Stimulated activated CD4-positive, alpha-beta T cell treated with anti-CD3 and anti-CD28 coated beads, Interleukin-12 subunit alpha, Interleukin-12 subunit beta, amount 100 ng/mL, for 48 hours (primary cell): Measurements from ENCODE around the gene TMEM256.
A peak's percentile ranks its signal among the peaks of the same experiment; 100 is the strongest.

Experiments
- DNase-seq, 3 donors: peaks; one replicate each; pipeline ENCODE4 v3.0.0-alpha.2; 2020; ENCODE audit warnings: low read depth in 2 of 3, low spot score in 1 of 3

The TMEM256 gene

DNA sequence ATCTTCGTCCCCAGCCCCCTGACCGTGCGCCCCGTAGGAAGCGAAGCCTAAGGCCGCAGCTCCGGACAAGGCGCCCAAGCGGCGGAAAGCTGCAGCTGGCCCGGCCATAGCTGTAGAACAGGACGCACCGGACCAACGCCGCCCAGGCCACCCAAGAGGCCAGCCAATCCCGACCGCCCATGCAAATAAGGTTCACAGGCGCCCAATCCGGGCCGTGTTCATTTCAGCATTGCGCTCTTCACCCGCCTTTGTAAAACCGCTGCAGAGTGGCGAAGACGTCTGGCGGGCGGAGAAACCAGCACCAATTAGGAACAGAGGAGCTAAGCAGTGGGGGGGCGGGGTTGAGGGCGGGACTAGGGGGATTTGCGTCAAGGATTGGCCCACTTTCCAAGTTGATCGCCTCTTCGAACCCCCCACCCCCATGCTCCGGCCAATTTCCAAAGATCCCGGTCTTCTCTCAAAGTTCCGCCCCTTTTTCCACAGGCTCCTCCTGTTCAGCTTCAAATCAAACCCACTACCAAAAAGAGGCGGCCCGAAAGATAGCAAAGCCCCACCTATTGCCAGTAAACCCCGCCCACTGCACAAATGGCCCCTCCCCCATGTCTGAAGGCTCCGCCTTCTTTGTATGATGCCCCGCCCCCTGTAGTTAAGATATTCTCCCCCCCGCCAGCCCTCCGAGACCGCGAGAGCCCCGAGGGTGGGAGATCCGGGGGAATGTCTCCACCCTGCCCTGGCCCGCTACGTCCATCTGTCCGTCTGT is at the start of gene TMEM256:
Gene TMEM256, minus strand, starts transcription at position 121 of the 760 bp plus-strand sequence. Its CDS starts 13 bp downstream, at position 108.
- peak; percentile 93 to 95 (median 95) for DNase-seq

DNA sequence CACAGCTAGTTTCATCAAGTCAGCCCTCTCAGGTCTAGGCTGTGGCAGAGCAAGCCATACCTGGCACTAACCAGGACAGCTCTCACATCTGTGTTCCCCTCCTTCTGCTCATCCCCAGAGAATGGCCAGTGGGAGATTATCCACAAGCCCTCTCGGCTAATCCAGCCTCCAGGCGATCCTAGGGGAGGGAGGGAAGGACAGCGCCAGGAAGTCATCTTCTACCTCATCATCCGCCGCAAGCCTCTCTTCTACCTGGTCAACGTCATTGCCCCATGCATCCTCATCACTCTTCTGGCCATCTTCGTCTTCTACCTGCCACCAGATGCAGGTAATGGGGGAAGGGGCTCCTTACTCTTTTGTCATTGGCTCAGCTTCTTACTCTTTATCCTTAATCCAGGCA is 44.6 kb upstream of the TMEM256 start:
- no peak for DNase-seq

GRCh38 chr17:7445619-7445968 is 41.7 kb upstream of the TMEM256 start:
- DNase-seq, result no peak

DNA sequence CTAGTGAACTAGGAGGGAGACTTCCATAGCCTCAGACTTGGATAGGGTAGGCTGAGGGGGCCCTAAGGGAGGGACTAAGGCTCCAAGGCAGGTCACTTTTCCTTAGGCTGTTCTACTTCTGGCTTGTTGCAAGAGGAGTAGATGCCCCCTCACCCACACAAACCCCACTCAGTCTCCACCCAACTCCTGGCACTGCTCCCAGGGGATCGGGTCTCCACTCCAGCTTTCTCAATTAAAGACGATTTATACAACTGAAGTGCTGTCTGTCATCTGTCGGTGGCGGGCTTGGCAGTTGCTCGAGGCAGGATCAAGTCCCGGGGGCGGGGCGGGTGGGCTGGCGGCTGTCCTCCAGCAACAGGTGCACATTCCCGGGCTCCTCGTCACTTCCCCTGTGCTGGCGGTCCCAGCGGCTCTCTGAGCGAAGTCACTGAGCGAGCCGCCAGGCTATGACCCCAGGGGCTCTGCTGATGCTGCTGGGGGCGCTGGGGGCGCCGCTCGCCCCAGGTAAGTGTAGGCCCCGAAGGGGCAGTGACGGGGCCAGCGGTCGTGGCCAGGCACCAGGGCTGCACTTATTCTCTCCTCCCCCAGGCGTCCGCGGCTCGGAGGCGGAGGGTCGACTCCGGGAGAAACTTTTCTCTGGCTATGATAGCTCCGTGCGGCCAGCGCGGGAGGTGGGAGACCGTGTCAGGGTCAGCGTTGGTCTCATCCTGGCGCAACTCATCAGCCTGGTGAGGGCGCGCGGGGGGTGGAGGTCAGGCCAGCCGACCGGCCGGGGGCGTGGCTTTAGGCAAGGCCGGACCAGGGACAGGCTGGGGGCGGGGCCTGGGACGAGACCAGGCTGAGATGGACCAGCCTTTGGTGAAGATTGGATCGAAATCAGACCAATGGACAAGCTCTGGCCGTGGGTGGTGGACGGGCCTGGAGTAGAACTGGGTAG is 41.1 kb upstream of the TMEM256 start, which contains the start of gene CHRNB1:
Gene CHRNB1, plus strand, starts transcription at position 380 of the 937 bp plus-strand sequence. Its CDS starts 67 bp downstream, at position 447.
- no peak for DNase-seq

DNA sequence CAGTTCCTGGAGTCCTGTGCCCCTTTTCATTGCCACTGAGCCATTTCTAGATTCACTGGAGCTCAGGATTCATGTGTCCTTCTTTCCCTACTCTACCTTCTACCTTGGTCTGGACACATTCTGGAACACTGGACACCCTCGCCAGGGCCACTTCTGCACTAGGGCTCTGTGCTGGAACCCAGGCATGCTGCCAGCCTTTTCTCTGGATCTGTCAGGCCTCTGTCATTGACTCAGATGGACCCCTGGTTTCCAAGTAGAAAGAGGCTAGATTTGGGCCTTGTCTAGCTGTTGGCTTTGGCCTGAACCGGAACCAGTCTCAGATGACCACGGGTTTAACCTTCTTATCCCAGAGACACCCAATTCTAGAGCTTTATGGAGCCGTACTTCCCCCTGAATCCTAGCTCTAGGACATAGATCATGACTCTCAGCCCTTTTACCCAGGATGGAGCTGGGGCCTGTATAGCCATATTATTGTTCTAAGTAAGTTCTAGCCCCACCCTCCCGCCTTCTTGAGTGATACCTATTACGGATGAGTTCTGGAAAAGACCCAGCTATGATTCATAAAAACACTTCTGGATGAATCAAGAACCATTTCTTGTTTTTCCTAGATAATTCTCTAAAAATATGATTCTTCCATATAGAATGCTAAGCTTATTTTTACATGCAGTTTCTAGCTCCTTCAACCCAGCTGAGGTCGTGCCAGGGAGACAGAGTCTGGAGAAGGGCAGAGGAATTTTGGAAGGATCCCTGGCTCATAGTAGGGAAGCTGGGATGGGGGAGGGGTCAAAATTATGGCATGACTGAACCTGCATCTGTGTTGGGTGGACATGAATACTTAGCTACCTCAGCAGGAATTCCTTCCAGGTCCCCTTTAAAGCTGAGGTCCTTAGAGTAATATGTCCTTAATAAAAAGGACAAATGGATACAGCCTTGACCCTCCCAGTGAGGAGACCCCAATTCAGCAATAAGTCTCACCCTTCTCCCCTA is 39.9 kb upstream of the TMEM256 start:
- DNase-seq, result no peak

GRCh38 chr17:7442142-7442541 is 38.2 kb upstream of the TMEM256 start:
- DNase-seq, result no peak

DNA sequence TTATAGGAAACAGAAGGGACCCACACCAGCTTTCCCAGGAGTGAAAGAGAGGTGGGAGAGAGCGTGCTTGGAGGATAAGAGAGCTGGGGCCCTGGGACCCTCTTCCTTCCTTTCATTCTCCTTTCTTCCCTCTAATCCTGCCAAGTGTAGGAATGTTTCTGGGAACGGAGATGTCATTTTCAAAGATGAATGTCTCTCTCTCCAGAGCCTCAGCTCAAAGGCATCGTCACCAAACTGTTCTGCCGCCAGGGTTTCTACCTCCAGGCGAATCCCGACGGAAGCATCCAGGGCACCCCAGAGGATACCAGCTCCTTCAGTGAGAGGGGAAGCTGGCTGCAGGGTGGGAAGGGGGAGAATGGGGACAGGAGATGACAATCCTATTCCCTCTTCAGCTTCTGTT is 37.4 kb upstream of the TMEM256 start:
- no peak for DNase-seq

DNA sequence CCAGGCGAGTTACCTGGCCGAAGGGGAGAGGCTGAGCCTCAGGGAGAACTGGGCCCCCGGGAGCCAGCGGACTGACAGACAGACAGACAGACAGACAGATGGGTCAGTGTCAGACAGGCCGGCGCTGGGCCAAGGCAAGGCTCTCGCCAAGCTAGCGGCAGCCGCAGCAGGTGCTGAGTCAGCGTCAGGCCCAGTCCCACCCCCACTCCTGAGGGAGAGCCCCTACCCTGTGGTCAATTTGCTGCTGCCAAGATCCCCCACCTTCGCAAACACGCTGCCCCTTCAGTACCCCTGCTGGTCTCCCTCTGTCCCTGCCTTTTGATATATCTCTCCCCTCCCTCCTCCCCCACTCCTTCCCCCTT is 36.9 kb upstream of the TMEM256 start:
- DNase-seq, result no peak

GRCh38 chr17:7440113-7440833 is 36.4 kb upstream of the TMEM256 start:
- no peak for DNase-seq

- no peak for DNase-seq
Observed at GRCh38 chr17:7439462-7440112, 35.7 kb upstream of the TMEM256 start, which contains the start of gene FGF11. TSS of gene FGF11 (plus strand) at chr17:7439512. CDS start at chr17:7439621, 109 bp downstream.

DNA sequence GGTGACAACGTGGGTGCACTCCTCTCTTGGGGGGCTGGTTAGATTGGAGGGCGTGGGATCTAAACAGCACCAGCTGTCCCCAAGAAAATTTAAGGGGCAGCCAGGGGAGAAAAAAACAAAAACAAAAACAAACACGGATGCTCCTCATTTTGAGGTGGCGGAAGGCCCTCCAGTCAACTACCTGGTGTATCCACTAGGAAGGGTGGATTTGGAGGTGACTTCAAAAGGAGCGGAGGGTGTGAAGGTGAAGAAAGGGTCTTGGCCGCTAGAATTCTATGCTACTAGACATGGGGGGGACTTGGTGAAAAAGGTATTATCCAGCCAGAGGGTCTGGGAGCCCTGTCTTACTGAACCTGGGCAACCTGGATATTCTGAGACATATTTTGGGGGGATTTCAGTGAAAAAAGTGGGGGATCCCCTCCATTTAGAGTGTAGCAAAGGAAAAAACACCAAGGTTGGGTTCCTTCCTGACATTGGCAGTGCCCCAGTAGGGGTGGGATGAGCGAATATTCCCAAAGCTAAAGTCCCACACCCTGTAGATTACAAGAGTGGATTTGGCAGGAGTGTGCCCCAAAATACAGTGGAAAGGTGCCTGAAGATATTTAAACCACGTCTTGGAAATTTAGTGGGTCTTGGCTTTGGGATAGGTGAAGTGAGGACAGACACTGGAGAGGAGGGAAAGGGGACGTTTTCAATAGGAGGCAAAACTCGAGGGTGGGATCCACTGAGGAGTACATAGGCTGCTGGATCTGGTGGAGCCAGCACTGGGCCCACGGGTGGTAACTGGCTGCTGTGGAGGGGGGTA is 35.0 kb upstream of the TMEM256 start:
- no peak for DNase-seq

DNA sequence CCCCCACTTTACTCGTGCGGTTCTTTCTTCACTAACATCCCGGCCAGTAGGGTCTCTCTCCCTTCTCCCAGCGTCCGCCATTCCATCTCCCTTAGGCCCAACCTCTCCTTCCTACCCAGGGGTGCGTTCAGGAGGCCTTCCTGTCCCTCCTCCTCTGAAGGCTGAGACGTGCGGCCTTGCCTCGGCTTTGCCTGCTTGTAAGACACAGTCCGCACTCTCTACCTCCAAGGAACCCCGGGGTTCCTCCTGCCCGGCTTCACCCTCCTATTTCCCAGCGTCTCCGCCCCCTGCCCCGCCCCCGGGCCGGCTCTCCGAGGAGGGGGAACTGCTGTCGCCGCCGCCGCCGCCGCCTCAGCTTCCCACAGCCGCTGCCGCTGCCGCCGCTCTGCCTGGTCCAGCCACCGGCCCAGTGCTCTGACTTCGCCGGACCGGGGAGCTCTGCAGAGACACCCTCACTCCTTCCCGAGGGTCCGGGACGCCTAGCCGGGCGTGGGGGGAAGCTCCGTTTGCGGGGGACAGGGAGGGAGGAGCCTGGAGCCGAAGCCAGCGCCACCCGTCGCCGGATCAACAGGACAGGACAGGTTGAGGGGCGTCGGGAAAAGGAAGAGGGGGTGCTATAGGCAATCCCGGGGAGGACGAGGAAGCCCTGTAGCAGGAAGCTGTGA is 34.2 kb upstream of the TMEM256 start:
- DNase-seq, result peak in 2 of 3 donors; percentile 37 to 57

DNA sequence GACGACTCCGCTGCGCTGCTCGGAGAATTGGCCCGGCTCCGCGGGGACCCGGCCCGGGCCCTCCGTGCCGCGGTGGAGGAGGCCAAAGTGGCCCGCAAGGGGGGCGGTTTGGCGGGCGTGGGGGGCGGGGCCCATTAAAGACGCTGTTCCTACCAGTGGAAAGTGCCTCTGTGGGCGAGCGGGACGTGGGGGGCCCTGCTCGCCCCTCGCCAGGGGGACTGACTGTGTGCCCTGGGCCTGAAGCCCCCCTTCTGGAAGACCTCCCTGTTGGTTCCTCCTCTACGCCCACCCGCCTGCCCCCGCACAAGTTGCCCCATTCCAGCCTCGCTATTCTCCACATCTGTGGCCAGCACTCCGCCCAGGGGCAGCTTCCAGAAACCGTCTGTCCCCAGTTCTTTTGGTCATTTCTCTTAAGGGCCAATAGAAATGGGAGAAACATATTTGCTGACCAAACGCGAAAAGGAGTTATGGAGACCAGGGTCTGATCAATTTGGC is 33.5 kb upstream of the TMEM256 start:
- no peak for DNase-seq

DNA sequence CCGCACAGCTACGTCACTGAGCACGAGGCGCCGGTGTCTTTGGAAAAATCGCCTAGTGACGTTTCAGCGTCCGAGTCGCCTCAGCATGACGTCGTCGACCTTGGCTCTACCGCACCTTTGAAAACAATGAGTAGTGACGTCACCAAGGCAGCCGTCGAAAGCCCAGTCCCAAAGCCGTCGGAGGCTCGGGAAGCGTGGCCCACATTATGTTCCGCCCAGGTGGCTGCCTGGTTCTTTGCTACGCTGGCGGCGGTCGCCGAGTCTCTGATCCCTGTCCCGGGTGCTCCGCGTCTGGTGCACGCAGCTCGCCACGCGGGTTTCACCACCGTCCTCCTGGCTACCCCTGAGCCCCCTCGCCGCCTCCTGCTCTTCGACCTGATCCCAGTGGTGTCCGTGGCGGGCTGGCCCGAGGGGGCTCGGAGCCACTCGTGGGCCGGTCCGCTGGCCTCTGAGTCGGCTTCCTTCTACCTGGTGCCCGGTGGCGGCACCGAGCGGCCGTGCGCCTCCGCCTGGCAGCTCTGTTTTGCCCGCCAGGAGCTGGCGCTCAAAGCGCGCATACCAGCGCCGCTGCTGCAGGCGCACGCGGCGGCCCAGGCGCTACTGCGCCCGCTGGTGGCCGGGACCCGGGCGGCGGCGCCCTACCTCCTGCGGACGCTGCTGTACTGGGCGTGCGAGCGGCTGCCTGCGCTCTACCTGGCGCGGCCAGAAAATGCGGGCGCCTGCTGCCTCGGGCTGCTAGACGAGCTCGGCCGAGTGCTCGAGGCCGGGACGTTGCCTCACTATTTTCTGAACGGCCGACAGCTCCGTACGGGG is 32.9 kb upstream of the TMEM256 start:
- peak in 2 of 3 donors; percentile 74 to 76 for DNase-seq

GRCh38 chr17:7435676-7436555 is 32.0 kb upstream of the TMEM256 start:
- peak in 2 of 3 donors; percentile 29 to 37 for DNase-seq

DNA sequence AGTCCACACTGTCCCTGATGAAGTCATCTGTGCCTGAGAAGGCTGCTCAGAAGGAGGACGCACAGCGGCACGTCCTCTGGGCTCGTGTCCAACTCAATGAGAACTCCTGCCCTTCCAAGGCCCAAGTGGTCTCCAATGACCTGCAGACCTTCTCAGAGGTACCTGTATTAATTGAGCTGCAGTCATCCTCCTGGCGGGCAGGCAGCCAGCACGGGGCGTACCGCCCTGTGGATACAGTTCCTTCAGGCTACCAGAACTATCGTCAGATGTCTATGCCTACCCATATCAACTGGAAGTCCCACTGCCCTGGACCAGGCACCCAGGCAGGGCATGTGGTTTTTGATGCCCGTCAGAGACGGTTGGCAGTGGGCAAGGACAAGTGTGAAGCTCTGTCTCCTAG is 28.4 kb upstream of the TMEM256 start:
- DNase-seq, result no peak
